OCI-LY3 (cell line): ENCODE results near the gene DAZAP1.

Experiments used
- H2AFZ ChIP-seq: fragments of 200-600, 300-600 bp; shearing (Covaris generic); 2 replicates; pipeline ENCODE4 v1.6.0; 2014; ENCODE audit warnings: antibody characterized with exemption, low read depth, low read length
- H3K27ac ChIP-seq: fragments of 200-600, 300-600 bp; sonication (generic); 2 replicates; pipeline ENCODE4 v1.5.1; 2014; ENCODE audit warnings: mild to moderate bottlenecking, low read length, moderate library complexity, mixed read lengths
- H3K27me3 ChIP-seq: fragments of 200-600, 300-600 bp; sonication (generic); 2 replicates; pipeline ENCODE4 v1.6.1; 2014; ENCODE audit warnings: low read depth, low read length, mixed read lengths
- H3K36me3 ChIP-seq: fragments of 200-600, 300-600 bp; sonication (generic); replicated peaks from 2 replicates; pipeline ENCODE3; 2014; ENCODE audit warnings: low read depth, low read length, mixed read lengths
- H3K4me1 ChIP-seq: fragments of 300-600, 200-600 bp; sonication (generic); 2 replicates; pipeline ENCODE4 v1.6.1; 2014; ENCODE audit warnings: low read length, mixed read lengths
- H3K4me2 ChIP-seq: fragments of 200-600, 300-600 bp; sonication (generic); 2 replicates; pipeline ENCODE4 v1.6.1; 2014; ENCODE audit warnings: low read length, mixed read lengths
- H3K4me3 ChIP-seq: fragments of 300-600, 200-600 bp; sonication (generic); 2 replicates; pipeline ENCODE4 v1.5.1; 2014; ENCODE audit warnings: antibody characterized with exemption, mild to moderate bottlenecking, low read length, moderate library complexity
- H3K79me2 ChIP-seq: fragments of 300-600, 200-600 bp; shearing (Covaris generic); 2 replicates; pipeline ENCODE4 v1.6.1; 2014; ENCODE audit warnings: mild to moderate bottlenecking, low read length, mixed read lengths
- H3K9ac ChIP-seq: fragments of 300-600, 200-600 bp; shearing (Covaris generic); 2 replicates; pipeline ENCODE4 v1.6.0; 2014; ENCODE audit warnings: mild to moderate bottlenecking, low read length, moderate library complexity
- H3K9me3 ChIP-seq: fragments of 200-600, 300-600 bp; shearing (Covaris generic); 2 replicates; pipeline ENCODE4 v1.6.1; 2014; ENCODE audit warnings: low read length, mixed read lengths; ENCODE audit not compliant: insufficient read depth
- H4K20me1 ChIP-seq: fragments of 200-600, 300-600 bp; sonication (generic); 2 replicates; pipeline ENCODE4 v1.6.1; 2016; ENCODE audit warnings: low read length, mixed read lengths; ENCODE audit not compliant: insufficient read depth
- CTCF ChIP-seq: fragments of 200-600, 300-600 bp; sonication (generic); IDR thresholded peaks from 2 replicates; pipeline ENCODE4 v1.5.1; 2014; ENCODE audit warnings: antibody characterized with exemption, low read length, low read depth
- EZH2phosphoT487 ChIP-seq: fragments of 200-600 bp; shearing (Covaris generic); IDR thresholded peaks from 2 replicates; pipeline ENCODE4 v1.6.1; 2018; ENCODE audit warnings: antibody characterized with exemption, mixed run types, low read depth

DAZAP1 gene

GRCh38 chr19:1402411-1403070 lies 4.8 kb upstream of the DAZAP1 start:
- Histone ChIP-seq H3K9me3 (no peaks in the 10 kb centered on the region), H3K79me2 (peaks cover 2% of the 10 kb centered on the region; the same call in 1 of the 2 replicates), H3K9ac (0 out of 2 replicates have a peak overlapping the region, but pooled peaks have one; percentile 16), H3K27ac (no peak overlapping the region), H4K20me1 (no peaks in the 10 kb centered on the region), H2AFZ (no peak overlapping the region; the same call in 1 of the 2 replicates), H3K4me3 (peak overlapping the region; percentile 56), H3K27me3 (0 out of 2 replicates have a peak, but pooled peaks cover 2% of the 10 kb centered on the region), H3K4me1 (peaks cover 12% of the 10 kb centered on the region), H3K36me3 (no peaks in the 10 kb centered on the region), H3K4me2 (peak overlapping the region; percentile 48)
- no peak for TF ChIP-seq CTCF
- TF ChIP-seq EZH2phosphoT487, result no peak

GRCh38 chr19:1406774-1407527 lies 435 bp upstream of the DAZAP1 start:
- Histone ChIP-seq H3K4me1 (peaks cover 32% of the 10 kb centered on the region), H3K9me3 (no peaks in the 10 kb centered on the region), H3K9ac (peak overlapping the region; percentile 88), H3K79me2 (peaks cover 46% of the 10 kb centered on the region), H3K27ac (peak overlapping the region; percentile 68), H3K4me2 (peak overlapping the region; percentile 85), H2AFZ (peak overlapping the region; percentile 39; the same call in 1 of the 2 replicates), H3K27me3 (0 out of 2 replicates have a peak, but pooled peaks cover 2% of the 10 kb centered on the region), H4K20me1 (peaks cover 35% of the 10 kb centered on the region), H3K36me3 (peaks cover 34% of the 10 kb centered on the region), H3K4me3 (peak overlapping the region; percentile 87)
- TF ChIP-seq CTCF, result peak; percentile 69
- TF ChIP-seq EZH2phosphoT487, result no peak

GRCh38 chr19:1408300-1409203 lies 1.2 kb downstream of the DAZAP1 start:
- Histone ChIP-seq H3K4me3 (peak overlapping the region; percentile 95), H3K27ac (peak overlapping the region; percentile 85), H4K20me1 (peaks cover 51% of the 10 kb centered on the region), H3K9ac (peak overlapping the region; percentile 100), H3K4me2 (peak overlapping the region; percentile 98), H3K9me3 (no peaks in the 10 kb centered on the region), H3K79me2 (peaks cover 62% of the 10 kb centered on the region), H2AFZ (no peak overlapping the region), H3K4me1 (peaks cover 34% of the 10 kb centered on the region), H3K36me3 (peaks cover 47% of the 10 kb centered on the region), H3K27me3 (no peaks in the 10 kb centered on the region)
- TF ChIP-seq CTCF, result no peak
- no peak for TF ChIP-seq EZH2phosphoT487
